Astrocyte (in vitro differentiated cells and primary cell): ENCODE results near the gene DAB2. TPM values are rescaled to one million over a fixed set of nuclear protein-coding genes. Genes with fewer than 3 reads are reported as not detected.

Source experiments
- DNase-seq: peaks from one replicate; pipeline ENCODE4 v3.0.0-alpha.2; 2010; ENCODE audit warnings: low read depth
- FAIRE-seq: peaks from 2 replicates; lab custom pipeline; 2011; peaks lifted over from hg19 to GRCh38; lab: Jason Lieb, UNC
- H2AFZ ChIP-seq: 2 replicates; pipeline ENCODE4 v1.6.0; 2012; ENCODE audit warnings: low read depth, low read length, inconsistent platforms
- H3K27ac ChIP-seq: 2 replicates; pipeline ENCODE4 v1.5.1; 2011; ENCODE audit warnings: low read depth, low read length, inconsistent platforms
- H3K27me3 ChIP-seq: 2 replicates; pipeline ENCODE4 v1.6.0; 2011; ENCODE audit warnings: low read length, inconsistent platforms; ENCODE audit not compliant: insufficient read depth
- H3K36me3 ChIP-seq: 2 replicates; pipeline ENCODE4 v1.5.1; 2011; ENCODE audit warnings: low read length, inconsistent platforms; ENCODE audit not compliant: insufficient read depth
- H3K4me1 ChIP-seq: 2 replicates; pipeline ENCODE4 v1.5.1; 2011; ENCODE audit warnings: low read length, inconsistent platforms; ENCODE audit not compliant: insufficient read depth
- H3K4me2 ChIP-seq: 2 replicates; pipeline ENCODE4 v1.6.0; 2012; ENCODE audit warnings: low read length, inconsistent platforms
- H3K4me3 ChIP-seq: 2 replicates; pipeline ENCODE4 v1.5.1; 2011; ENCODE audit warnings: low read depth, mild to moderate bottlenecking, low read length, inconsistent platforms; ENCODE audit not compliant: insufficient read depth
- H3K79me2 ChIP-seq: 2 replicates; pipeline ENCODE4 v1.6.0; 2012; ENCODE audit warnings: mild to moderate bottlenecking, low read length, inconsistent platforms; ENCODE audit not compliant: insufficient read depth
- H3K9ac ChIP-seq: 2 replicates; pipeline ENCODE4 v1.6.0; 2012; ENCODE audit warnings: mild to moderate bottlenecking, low read length, inconsistent platforms
- H3K9me3 ChIP-seq: 2 replicates; pipeline ENCODE4 v1.5.1; 2012; ENCODE audit warnings: low read depth, mild to moderate bottlenecking, low read length, inconsistent platforms; ENCODE audit not compliant: insufficient read depth
- H4K20me1 ChIP-seq: 2 replicates; pipeline ENCODE4 v1.6.0; 2012; ENCODE audit warnings: low read length, inconsistent platforms; ENCODE audit not compliant: insufficient read depth
- H3K27ac Mint-ChIP-seq: one replicate; pipeline ENCODE4 v1.8.0; 2021; ENCODE audit warnings: mild to moderate bottlenecking, mixed read lengths; ENCODE audit not compliant: unreplicated experiment
- H3K27me3 Mint-ChIP-seq: one replicate; pipeline ENCODE4 v1.8.0; 2021; ENCODE audit warnings: low read depth, mixed read lengths; ENCODE audit not compliant: unreplicated experiment
- H3K36me3 Mint-ChIP-seq: one replicate; pipeline ENCODE4 v1.8.0; 2021; ENCODE audit warnings: low read depth, mixed read lengths; ENCODE audit not compliant: unreplicated experiment
- H3K4me1 Mint-ChIP-seq: one replicate; pipeline ENCODE4 v1.8.0; 2021; ENCODE audit warnings: low read depth, mixed read lengths; ENCODE audit not compliant: unreplicated experiment
- H3K4me3 Mint-ChIP-seq: one replicate; pipeline ENCODE4 v1.8.0; 2021; ENCODE audit warnings: mild to moderate bottlenecking, moderate library complexity, mixed read lengths; ENCODE audit not compliant: unreplicated experiment
- H3K9me3 Mint-ChIP-seq: one replicate; pipeline ENCODE4 v1.8.0; 2021; ENCODE audit warnings: mild to moderate bottlenecking, mixed read lengths; ENCODE audit not compliant: unreplicated experiment
- EZH2 ChIP-seq: IDR thresholded peaks from 2 replicates; pipeline ENCODE4 v1.6.1; 2012; ENCODE audit warnings: mild to moderate bottlenecking, low read length, inconsistent platforms; ENCODE audit not compliant: insufficient read depth
- total RNA-seq: library from RNA; stranded (reverse); gene quantifications from 2 replicates; pipeline ENCODE4 v1.2.1, GENCODE V29; 2021
- TF ChIP-seq, protein P1 (sequence below): IDR thresholded peaks from 2 replicates; pipeline ENCODE4 v1.5.1; 2011; ENCODE audit warnings: low read depth, mild to moderate bottlenecking, inconsistent platforms, low read length, moderate library complexity; ENCODE audit not compliant: insufficient read depth

Gene DAB2
- total RNA-seq, 1 donor from 2014 or later = 84.5 TPM

- Mint-ChIP-seq H3K4me1 (no peaks in the 10 kb centered on the region), H3K9me3 (no peaks in the 10 kb centered on the region)
These were observed 56.7 kb downstream of the DAB2 start for GRCh38 chr5:39368116-39368515.

GRCh38 chr5:39367711-39368110 is 57.1 kb downstream of the DAB2 start:
- no peak overlapping the region for H3K9ac ChIP-seq
- H3K4me3 ChIP-seq = no peak overlapping the region
- Mint-ChIP-seq H3K36me3 (peaks cover 7% of the 10 kb centered on the region), H3K9me3 (no peaks in the 10 kb centered on the region), H3K4me1 (no peaks in the 10 kb centered on the region), H3K4me3 (no peak overlapping the region), H3K27me3 (no peaks in the 10 kb centered on the region), H3K27ac (no peak overlapping the region)
- no peak for TF ChIP-seq EZH2
- TF ChIP-seq, protein P1, sequence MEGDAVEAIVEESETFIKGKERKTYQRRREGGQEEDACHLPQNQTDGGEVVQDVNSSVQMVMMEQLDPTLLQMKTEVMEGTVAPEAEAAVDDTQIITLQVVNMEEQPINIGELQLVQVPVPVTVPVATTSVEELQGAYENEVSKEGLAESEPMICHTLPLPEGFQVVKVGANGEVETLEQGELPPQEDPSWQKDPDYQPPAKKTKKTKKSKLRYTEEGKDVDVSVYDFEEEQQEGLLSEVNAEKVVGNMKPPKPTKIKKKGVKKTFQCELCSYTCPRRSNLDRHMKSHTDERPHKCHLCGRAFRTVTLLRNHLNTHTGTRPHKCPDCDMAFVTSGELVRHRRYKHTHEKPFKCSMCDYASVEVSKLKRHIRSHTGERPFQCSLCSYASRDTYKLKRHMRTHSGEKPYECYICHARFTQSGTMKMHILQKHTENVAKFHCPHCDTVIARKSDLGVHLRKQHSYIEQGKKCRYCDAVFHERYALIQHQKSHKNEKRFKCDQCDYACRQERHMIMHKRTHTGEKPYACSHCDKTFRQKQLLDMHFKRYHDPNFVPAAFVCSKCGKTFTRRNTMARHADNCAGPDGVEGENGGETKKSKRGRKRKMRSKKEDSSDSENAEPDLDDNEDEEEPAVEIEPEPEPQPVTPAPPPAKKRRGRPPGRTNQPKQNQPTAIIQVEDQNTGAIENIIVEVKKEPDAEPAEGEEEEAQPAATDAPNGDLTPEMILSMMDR = no peak
- DNase-seq (no peak), FAIRE-seq (no peak)
- H4K20me1 ChIP-seq = no peaks in the 10 kb centered on the region
- no peaks in the 10 kb centered on the region for H3K9me3 ChIP-seq
- peaks cover 23% of the 10 kb centered on the region for H3K36me3 ChIP-seq
- H3K27ac ChIP-seq = no peak overlapping the region
- no peaks in the 10 kb centered on the region for H3K27me3 ChIP-seq
- no peaks in the 10 kb centered on the region for H3K4me1 ChIP-seq
- no peak overlapping the region for H3K4me2 ChIP-seq
- H2AFZ ChIP-seq = no peak overlapping the region
- no peaks in the 10 kb centered on the region for H3K79me2 ChIP-seq

More at GRCh38 chr5:39368116-39368515, 56.7 kb downstream of the DAB2 start:
- H3K36me3 ChIP-seq = peaks cover 27% of the 10 kb centered on the region
- DNase-seq = no peak
- no peak overlapping the region for H2AFZ ChIP-seq
- H3K79me2 ChIP-seq = no peaks in the 10 kb centered on the region
- peaks cover 9% of the 10 kb centered on the region for H3K36me3 Mint-ChIP-seq
- no peaks in the 10 kb centered on the region for H3K27me3 ChIP-seq
- H3K4me3 Mint-ChIP-seq = no peak overlapping the region
- no peaks in the 10 kb centered on the region for H3K9me3 ChIP-seq
- H3K27ac ChIP-seq = no peak overlapping the region
- no peaks in the 10 kb centered on the region for H3K27me3 Mint-ChIP-seq
- H3K4me1 ChIP-seq = no peaks in the 10 kb centered on the region
- no peak for FAIRE-seq
- H4K20me1 ChIP-seq = no peaks in the 10 kb centered on the region
- TF ChIP-seq, protein P1 = no peak
- TF ChIP-seq EZH2 = no peak
- no peak overlapping the region for H3K9ac ChIP-seq
- H3K4me2 ChIP-seq = no peak overlapping the region
- no peak overlapping the region for H3K27ac Mint-ChIP-seq
- H3K4me3 ChIP-seq = no peak overlapping the region

DNA sequence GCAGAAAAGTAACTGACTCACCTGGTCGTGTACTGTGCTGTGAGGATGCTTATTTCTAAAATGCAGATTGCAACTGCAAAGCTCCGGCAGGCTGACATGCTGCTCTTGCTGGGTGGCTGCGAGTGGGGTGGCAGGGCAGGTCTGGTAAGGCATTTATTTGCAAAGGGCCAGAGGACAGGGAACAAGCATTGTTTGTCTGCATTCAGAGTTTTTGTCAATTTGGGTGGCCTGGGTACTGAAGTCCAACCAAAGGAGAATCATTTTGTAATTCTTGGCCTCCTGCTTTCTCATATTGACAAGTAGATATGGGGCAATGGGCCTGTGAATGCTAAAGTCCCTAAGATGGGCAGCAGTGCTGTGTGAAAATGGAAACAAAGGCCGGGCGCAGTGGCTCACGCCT is 60.4 kb downstream of the DAB2 start, which contains the start of gene C9:
TSS of gene C9 (minus strand) at position 129 of the 400 bp plus-strand sequence. CDS start at position 98, 31 bp downstream.
- FAIRE-seq (no peak), DNase-seq (no peak)
- no peaks in the 10 kb centered on the region for H3K79me2 ChIP-seq
- no peaks in the 10 kb centered on the region for H4K20me1 ChIP-seq
- H3K27ac ChIP-seq = no peak within 1 kb of the TSS
- H3K27me3 ChIP-seq = no peaks in the 10 kb centered on the region
- no peak within 1 kb of the TSS for H2AFZ ChIP-seq
- H3K27ac Mint-ChIP-seq = no peak within 1 kb of the TSS
- H3K9me3 Mint-ChIP-seq = peaks cover under 1% of the 10 kb centered on the region
- no peak for TF ChIP-seq EZH2
- TF ChIP-seq, protein P1 = no peak
- no peaks in the 10 kb centered on the region for H3K27me3 Mint-ChIP-seq
- no peaks in the 10 kb centered on the region for H3K4me1 ChIP-seq
- peaks cover 2% of the 10 kb centered on the region for H3K9me3 ChIP-seq
- H3K4me3 ChIP-seq = no peak within 1 kb of the TSS
- H3K4me2 ChIP-seq = no peak within 1 kb of the TSS
- H3K36me3 ChIP-seq = no peaks in the 10 kb centered on the region
- H3K4me3 Mint-ChIP-seq = no peak within 1 kb of the TSS
- H3K36me3 Mint-ChIP-seq = no peaks in the 10 kb centered on the region
- H3K9ac ChIP-seq = no peak within 1 kb of the TSS
- no peaks in the 10 kb centered on the region for H3K4me1 Mint-ChIP-seq
